GM06990 (cell line): ENCODE results near the gene TRAF3IP1.

ENCODE experiments used
- DNase-seq: peaks from one replicate; pipeline ENCODE4 v3.0.0-alpha.2; 2011; ENCODE audit not compliant: insufficient read length; ENCODE audit errors: extremely low read depth
- H3K27me3 ChIP-seq: replicated peaks from 2 replicates; pipeline ENCODE4 v1.6.0; 2011; ENCODE audit warnings: low read length; ENCODE audit not compliant: control insufficient read depth, insufficient read depth
- H3K36me3 ChIP-seq: 2 replicates; pipeline ENCODE4 v1.5.1; 2011; ENCODE audit warnings: low read length; ENCODE audit not compliant: control insufficient read depth, insufficient read depth
- H3K4me3 ChIP-seq: replicated peaks from 2 replicates; pipeline ENCODE4 v1.5.1; 2011; ENCODE audit warnings: low read depth, mild to moderate bottlenecking, control low read depth, low read length
- TF ChIP-seq, protein P1 (sequence below): IDR thresholded peaks from 2 replicates; pipeline ENCODE4 v1.5.1; 2011; ENCODE audit warnings: low read length, control low read depth, mild to moderate bottlenecking, inconsistent platforms; ENCODE audit not compliant: insufficient read depth, poor library complexity, severe bottlenecking

Gene TRAF3IP1

GRCh38 chr2:238450440-238450861 lies 130.1 kb downstream of the TRAF3IP1 start:
- peaks cover 43% of the 10 kb centered on the region for H3K36me3 ChIP-seq
- TF ChIP-seq, protein P1, sequence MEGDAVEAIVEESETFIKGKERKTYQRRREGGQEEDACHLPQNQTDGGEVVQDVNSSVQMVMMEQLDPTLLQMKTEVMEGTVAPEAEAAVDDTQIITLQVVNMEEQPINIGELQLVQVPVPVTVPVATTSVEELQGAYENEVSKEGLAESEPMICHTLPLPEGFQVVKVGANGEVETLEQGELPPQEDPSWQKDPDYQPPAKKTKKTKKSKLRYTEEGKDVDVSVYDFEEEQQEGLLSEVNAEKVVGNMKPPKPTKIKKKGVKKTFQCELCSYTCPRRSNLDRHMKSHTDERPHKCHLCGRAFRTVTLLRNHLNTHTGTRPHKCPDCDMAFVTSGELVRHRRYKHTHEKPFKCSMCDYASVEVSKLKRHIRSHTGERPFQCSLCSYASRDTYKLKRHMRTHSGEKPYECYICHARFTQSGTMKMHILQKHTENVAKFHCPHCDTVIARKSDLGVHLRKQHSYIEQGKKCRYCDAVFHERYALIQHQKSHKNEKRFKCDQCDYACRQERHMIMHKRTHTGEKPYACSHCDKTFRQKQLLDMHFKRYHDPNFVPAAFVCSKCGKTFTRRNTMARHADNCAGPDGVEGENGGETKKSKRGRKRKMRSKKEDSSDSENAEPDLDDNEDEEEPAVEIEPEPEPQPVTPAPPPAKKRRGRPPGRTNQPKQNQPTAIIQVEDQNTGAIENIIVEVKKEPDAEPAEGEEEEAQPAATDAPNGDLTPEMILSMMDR, result no peak

More at GRCh38 chr2:238450440-238450861, 130.1 kb downstream of the TRAF3IP1 start:
- no peak for DNase-seq
- Histone ChIP-seq H3K4me3 (no peak overlapping the region), H3K27me3 (no peaks in the 10 kb centered on the region)
